ENCODE measurements around the gene SMIM24.
"Not testable (repeated sequence)": the region's sequence is repeated elsewhere in the genome, so short reads cannot be mapped to it uniquely, and the experiment has no call there.

The SMIM24 gene

DNA sequence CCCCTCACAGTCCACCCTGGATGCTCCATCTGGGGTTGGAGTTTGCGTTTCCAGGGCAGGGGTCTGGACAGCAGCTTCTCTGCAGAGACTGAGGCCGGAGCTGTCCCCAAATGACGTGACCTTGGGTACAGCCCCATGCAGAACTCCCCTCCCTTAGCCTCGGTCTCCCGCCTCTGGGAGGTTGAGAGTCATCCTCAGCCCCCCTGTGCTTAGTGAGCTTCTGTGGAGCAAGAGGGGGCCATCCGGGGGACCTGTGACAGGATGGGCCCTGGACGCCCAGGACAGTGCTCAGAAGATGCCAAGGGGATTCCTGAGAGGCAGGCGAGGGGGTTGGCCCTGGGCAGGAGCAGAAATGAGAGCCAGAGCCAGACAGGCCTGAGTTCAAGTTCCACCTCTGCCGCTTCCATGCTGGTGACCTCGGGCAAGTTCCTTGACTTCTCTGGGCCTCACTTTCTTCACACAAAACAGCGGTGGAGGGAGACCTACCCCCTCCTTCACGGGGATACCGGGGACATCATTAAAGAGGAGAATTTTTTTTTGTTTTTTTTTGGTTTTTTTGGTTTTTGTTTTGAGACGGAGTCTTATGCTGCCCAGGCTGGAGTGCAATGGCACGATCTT lies 20.3 kb downstream of the SMIM24 start:
- no peak overlapping the region for H3K27ac Mint-ChIP-seq
- no peaks in the 10 kb centered on the region for H3K36me3 Mint-ChIP-seq
- H3K9me3 Mint-ChIP-seq (ENCODE audit: low read depth), result no peaks in the 10 kb centered on the region
- H3K4me3 Mint-ChIP-seq, result no peak overlapping the region
- H3K27me3 Mint-ChIP-seq, result no peaks in the 10 kb centered on the region
- no peaks in the 10 kb centered on the region for H3K4me1 Mint-ChIP-seq (ENCODE audit: low read depth)

DNA sequence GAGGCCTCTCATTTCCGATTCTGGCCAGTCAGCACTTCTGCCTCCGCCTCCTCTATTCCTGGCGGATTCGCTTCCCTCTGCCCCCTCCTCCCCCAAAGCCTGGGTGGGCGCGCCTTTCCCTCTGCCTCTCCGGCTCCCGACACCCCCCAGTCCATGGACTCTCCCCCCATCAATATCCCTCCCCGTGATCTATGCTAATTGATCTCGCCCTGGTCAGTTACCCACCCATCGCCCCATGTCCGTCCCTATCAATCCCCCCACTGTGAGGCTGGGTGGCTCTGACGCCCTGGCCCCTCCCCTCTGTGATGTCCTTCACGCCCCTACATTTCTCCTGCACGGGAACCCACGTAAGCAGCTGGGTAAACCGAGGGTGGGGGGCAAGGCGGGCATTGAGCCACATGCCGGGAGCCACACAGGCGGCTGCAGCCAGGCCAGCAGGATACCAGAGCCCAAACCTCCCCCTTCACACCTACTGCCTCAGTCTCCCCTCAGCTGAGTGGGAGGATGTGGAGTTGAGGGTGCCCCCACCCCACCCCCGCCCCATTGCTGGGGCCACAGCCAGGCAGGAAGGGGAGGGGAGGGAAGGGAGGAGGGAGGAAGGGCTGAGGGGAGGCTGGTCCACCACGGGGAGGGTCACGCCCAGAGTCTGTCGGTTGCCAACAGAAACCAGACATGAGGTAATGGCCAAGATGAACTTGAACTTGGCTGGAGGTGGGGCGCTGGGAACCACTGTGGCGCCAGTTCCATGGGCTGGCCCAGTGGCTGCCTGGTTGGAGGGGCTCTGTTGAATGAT lies 21.0 kb downstream of the SMIM24 start:
- Mint-ChIP-seq H3K4me1 (ENCODE audit: low read depth) (no peaks in the 10 kb centered on the region), H3K9me3 (ENCODE audit: low read depth) (no peaks in the 10 kb centered on the region), H3K36me3 (no peaks in the 10 kb centered on the region), H3K27ac (no peak overlapping the region), H3K27me3 (no peaks in the 10 kb centered on the region), H3K4me3 (no peak overlapping the region)

DNA sequence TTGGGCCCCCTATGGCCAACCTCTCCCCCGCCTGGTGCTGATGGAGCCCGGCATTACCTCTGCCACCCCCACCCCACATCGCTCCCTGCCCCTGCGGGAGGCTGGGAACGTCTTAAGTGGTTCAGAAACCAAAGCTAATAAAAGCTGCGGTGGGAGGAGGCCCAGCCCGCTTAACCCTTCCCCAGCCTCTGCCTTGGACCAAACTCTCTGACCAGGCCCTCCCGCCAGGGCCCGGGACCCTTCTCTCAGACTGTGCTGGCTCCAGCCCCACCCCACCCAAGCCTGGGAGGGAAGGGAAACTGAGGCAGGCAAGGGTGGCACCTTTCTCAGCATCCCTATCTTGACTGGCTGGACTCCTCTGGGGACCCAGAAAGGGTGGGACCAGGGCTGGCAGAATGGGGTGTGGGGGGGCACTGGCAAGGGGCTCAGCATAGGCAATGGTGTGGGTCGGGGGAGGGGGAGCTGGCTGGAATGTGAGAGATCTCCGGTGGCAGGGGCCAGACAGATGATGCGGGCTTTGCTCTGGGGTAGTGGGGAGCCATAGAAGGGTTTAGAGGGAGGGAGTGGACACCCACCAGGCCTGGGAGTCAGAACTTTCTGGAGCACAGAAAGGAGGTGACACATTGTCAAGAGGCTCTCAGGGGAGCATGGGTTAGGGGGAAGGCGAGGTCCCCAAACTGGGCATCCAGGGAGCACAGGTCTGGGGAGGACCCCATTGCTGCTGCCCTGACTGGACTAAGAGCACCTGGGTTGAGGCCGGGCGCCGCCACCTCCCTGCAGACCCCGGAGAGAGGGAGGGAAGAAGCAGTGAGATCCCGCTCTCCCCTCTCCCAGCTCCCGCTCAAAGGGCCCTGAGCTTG lies 21.9 kb downstream of the SMIM24 start:
- no peaks in the 10 kb centered on the region for H3K27me3 Mint-ChIP-seq
- no peaks in the 10 kb centered on the region for H3K9me3 Mint-ChIP-seq (ENCODE audit: low read depth)
- no peak overlapping the region for H3K4me3 Mint-ChIP-seq
- no peaks in the 10 kb centered on the region for H3K4me1 Mint-ChIP-seq (ENCODE audit: low read depth)
- no peak overlapping the region for H3K27ac Mint-ChIP-seq
- no peaks in the 10 kb centered on the region for H3K36me3 Mint-ChIP-seq

DNA sequence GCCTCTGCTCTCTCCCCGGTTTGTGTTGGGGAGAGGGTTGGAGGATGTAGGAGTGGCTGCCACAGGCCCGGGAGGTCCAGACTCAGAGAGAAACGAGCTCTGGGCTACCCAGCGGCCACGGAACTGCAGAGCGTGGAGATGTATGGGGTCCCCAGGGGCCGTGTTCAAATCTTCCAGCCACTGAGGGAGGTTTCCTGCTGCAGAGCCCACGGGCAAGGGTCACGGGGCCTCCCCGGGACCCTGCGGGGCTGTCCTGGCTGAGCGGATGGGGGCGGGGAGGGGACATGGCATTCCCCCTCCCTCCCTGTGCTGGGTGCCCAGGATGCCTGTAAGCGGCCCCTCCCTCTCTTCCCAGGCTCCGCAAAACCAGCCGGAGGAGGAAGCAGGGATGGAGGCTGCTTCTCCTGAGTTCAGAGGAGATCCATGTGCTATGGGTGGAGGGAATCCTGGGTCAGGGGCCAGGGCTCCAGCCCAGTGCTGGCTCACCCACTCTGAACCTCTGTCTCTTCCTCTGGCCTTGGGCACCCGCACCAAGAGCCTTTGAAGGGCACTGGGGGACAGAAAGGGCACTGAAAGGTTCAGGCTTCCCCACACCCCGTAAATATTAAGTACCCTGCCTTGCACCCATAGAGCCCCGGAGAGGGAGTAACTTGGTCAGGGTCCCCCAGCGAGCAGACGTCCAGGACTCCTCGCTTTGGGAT lies 22.6 kb downstream of the SMIM24 start:
- Mint-ChIP-seq H3K27me3 (no peaks in the 10 kb centered on the region), H3K36me3 (no peaks in the 10 kb centered on the region), H3K4me1 (ENCODE audit: low read depth) (no peaks in the 10 kb centered on the region), H3K27ac (no peak overlapping the region), H3K4me3 (no peak overlapping the region), H3K9me3 (ENCODE audit: low read depth) (no peaks in the 10 kb centered on the region)

DNA sequence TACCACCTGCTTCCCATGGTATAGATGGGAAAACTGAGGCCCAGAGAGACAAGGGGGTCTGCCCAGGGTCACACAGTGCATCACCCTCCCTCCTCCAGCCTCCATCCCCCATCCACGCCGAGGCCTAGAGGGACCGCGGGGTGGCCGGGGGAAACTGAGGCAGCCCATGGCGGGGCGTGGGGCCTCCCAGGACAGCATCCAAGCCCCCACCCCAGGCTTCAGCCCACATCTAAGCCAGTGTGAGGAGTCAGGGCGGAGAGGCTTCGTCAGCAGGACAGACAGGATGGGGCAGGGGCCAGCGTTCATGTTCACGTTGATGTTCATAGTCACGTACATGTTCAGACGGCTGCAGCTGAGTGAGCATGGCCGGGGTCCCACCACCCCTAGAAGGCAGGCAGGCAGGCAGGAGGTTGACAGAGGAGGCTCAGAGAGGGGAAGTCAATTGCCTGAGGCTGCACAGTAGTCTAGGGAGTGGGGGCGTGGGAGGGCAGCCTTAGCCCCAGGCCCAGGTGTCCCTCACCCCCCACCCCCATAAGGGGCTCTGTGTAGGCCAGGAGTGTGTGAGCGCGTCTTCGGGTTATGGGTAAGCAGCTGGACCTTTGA lies 23.3 kb downstream of the SMIM24 start:
- H3K36me3 Mint-ChIP-seq, result no peaks in the 10 kb centered on the region
- no peak overlapping the region for H3K4me3 Mint-ChIP-seq
- no peaks in the 10 kb centered on the region for H3K9me3 Mint-ChIP-seq (ENCODE audit: low read depth)
- H3K27ac Mint-ChIP-seq, result no peak overlapping the region
- no peaks in the 10 kb centered on the region for H3K27me3 Mint-ChIP-seq
- H3K4me1 Mint-ChIP-seq (ENCODE audit: low read depth), result no peaks in the 10 kb centered on the region

DNA sequence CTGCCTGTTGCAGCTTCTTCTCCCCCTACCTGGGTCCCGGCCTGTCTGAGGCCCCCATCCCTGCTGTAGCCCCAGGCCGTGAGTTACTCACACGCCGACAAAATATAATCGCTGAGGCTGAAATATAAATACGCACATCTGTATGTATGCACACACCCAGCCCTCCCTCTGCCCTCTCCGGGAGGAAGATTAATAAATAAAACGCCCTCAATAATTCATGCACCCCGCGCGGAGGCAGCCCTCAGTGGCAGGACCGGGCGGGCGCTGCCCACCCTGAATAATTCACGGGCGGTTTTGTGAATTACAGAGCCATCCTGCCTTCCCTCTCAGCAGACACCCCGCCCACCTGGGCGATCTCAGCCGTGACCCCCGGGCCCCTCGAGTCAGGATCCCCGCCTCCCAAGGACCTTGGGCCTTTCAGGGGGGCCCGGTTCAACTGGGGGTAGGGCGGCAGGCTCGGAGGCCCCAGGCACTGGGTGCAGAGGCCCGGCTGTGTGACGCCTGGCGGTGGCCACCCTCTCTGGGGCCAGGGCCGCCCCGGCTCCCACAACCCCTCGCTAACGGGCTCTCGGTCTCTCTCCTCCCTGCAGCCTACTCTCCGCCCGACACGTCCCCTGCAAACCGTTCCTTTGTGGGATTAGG lies 24.2 kb downstream of the SMIM24 start:
- Mint-ChIP-seq H3K27me3 (no peaks in the 10 kb centered on the region), H3K27ac (no peak overlapping the region), H3K9me3 (ENCODE audit: low read depth) (no peaks in the 10 kb centered on the region), H3K36me3 (no peaks in the 10 kb centered on the region), H3K4me1 (ENCODE audit: low read depth) (no peaks in the 10 kb centered on the region), H3K4me3 (no peak overlapping the region)

DNA sequence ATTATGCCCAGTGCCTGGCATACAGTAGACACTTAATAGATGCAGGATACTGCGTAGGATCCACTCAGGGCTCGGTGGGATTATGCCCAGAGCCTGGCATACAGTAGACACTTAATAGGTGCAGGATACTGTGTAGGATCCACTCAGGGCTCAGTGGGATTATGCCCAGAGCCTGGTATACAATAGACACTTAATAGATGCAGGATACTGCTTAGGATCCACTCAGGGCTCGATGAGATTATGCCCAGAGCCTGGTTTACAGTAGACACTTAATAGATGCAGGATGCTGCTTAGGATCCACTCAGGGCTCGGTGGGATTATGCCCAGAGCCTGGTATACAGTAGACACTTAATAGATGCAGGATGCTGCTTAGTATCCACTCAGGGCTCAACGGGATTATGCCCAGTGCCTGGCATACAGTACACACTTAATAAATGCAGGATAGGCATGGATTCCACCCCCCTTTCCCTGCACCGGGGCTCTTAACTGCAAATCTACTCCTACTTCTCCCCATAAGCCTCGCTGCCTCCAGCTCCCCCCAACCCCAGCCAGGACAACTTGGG lies 24.9 kb downstream of the SMIM24 start:
- H3K36me3 Mint-ChIP-seq, result no peaks in the 10 kb centered on the region
- no peak overlapping the region for H3K4me3 Mint-ChIP-seq
- H3K4me1 Mint-ChIP-seq (ENCODE audit: low read depth), result no peaks in the 10 kb centered on the region
- H3K9me3 Mint-ChIP-seq (ENCODE audit: low read depth), result no peaks in the 10 kb centered on the region
- no peak overlapping the region for H3K27ac Mint-ChIP-seq
- H3K27me3 Mint-ChIP-seq, result no peaks in the 10 kb centered on the region

DNA sequence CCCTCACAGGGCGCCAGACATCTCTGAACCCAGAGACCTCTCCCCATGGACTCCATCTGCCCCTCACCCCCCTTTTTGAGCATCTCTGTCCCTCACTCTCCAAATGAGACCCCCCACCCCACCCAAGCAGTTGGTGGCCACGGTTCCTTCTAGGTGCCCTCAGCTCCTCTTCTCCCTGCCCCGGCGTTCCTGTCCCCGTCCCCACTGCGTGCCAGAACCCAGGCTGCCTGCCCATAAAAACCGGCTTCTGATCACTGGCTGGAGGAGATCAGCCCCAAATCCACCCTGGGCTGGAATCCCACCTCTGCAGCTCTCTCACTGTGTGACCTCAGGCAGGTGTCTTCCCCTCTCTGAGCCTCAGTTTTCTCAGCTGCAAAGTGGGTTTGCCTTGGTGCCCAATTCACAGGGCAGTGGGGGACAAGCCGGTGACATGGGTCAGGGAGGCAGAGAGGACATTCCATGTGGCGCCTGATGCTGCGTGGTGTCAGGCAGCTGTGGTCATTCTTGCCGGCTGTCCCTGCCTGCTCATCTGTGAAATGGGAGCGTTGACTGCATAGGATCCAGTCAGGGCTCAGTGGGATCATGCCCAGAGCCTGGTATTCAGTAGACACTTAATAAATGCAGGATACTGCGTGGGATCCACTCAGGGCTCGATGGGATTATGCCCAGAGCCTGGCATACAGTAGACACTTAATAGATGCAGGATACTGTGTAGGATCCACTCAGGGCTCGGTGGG lies 25.5 kb downstream of the SMIM24 start:
- Mint-ChIP-seq H3K27me3 (no peaks in the 10 kb centered on the region), H3K9me3 (ENCODE audit: low read depth) (no peaks in the 10 kb centered on the region), H3K27ac (no peak overlapping the region), H3K4me1 (ENCODE audit: low read depth) (no peaks in the 10 kb centered on the region), H3K4me3 (no peak overlapping the region), H3K36me3 (no peaks in the 10 kb centered on the region)

DNA sequence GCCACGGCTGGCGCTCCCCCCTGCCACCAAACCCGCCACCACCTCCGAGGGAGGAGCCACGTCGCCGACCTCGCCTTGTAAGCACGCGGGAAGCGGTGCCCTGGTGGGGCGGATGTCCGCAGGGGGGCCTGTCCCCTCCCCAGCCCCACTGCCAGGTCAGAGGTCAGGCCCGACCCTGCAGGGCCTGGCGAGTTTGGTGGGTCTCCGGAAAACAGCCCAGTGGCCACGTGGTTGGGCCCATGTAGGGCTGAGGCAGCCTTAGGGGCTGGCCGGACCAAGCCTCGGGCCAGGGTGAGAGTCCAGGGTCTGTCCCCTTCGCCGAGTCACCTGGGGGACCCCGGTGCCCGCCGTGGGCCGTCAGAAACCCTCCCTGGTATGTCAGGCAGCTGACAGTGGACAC lies 26.5 kb downstream of the SMIM24 start:
- H3K9me3 Mint-ChIP-seq (ENCODE audit: low read depth), result no peaks in the 10 kb centered on the region
- H3K4me3 Mint-ChIP-seq, result no peak overlapping the region
- no peaks in the 10 kb centered on the region for H3K27me3 Mint-ChIP-seq
- no peaks in the 10 kb centered on the region for H3K4me1 Mint-ChIP-seq (ENCODE audit: low read depth)
- H3K36me3 Mint-ChIP-seq, result no peaks in the 10 kb centered on the region
- H3K27ac Mint-ChIP-seq, result no peak overlapping the region

DNA sequence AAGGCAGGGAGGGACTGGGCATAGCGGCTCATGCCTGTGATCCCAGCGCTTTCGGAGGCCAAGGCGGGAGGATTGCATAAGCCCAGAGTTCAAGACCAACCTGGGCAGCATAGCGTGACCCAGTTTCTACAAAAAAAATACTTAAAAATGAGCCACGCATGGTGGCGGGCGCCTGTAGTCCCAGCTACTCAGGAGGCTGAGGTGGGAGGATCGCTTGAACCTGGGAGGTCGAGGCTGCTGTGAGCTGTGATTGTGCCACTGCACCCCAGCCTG lies 27.4 kb downstream of the SMIM24 start:
- not testable (repeated sequence) for H3K9me3 Mint-ChIP-seq (ENCODE audit: low read depth); H3K27me3 Mint-ChIP-seq; H3K4me3 Mint-ChIP-seq; H3K36me3 Mint-ChIP-seq; H3K4me1 Mint-ChIP-seq (ENCODE audit: low read depth); H3K27ac Mint-ChIP-seq

DNA sequence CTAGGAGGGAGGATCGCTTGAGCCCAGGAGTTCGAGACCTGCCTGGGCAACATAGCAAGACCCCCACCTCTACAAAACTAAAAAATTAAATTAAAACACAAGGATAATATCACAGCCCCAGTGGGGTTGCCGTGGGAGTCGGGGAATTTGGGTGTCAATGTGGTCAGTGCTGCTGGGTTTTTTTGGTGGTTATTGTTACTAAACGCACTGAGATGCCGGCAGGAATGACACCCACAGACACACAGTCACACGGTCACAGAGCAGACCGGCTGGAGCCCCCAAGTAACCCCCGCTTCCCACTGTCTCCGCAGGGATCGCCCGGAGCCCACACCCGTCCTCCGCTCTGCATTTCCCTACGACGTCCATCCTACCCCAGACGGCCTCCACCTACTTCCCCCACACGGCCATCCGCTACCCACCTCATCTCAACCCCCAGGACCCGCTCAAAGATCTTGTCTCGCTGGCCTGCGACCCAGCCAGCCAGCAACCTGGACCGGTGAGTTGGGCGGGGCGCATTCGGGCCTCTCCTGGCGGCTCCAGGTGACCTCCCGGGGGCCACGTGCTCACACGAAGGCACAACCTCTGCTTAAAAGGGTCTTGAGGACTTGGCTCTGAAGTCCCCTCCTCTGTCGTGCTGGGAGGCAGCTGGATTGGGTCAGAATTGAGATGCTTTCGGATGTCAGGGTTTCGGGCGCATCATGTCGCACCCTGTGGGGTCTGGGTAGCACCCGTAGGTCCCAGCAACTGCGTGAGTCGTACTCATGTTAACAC lies 28.0 kb downstream of the SMIM24 start:
- Mint-ChIP-seq H3K27ac (no peak overlapping the region), H3K9me3 (ENCODE audit: low read depth) (no peaks in the 10 kb centered on the region), H3K36me3 (no peaks in the 10 kb centered on the region), H3K27me3 (no peaks in the 10 kb centered on the region), H3K4me3 (no peak overlapping the region), H3K4me1 (ENCODE audit: low read depth) (no peaks in the 10 kb centered on the region)

DNA sequence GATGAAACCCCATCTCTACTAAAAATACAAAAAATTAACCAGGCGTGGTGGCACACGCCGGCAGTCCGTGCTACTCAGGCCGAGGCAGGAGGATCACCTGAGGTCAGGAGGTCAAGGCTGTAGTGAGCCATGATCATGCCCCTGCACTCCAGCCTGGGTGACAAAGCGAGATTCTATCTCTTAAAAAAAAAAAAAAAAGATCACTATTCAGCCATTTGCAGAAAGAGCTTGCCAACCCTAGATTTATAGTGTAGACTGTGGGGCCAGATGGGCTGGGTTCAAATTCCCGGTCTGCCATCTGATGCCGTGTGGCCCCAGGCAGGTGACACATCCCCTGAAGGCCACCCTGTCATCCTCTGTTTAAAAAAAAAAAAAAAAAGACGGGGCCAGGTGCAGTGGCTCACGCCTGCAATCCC lies 28.9 kb downstream of the SMIM24 start:
- Mint-ChIP-seq H3K36me3 (no peaks in the 10 kb centered on the region), H3K4me3 (no peak overlapping the region), H3K4me1 (ENCODE audit: low read depth) (no peaks in the 10 kb centered on the region), H3K9me3 (ENCODE audit: low read depth) (no peaks in the 10 kb centered on the region), H3K27ac (no peak overlapping the region), H3K27me3 (no peaks in the 10 kb centered on the region)

DNA sequence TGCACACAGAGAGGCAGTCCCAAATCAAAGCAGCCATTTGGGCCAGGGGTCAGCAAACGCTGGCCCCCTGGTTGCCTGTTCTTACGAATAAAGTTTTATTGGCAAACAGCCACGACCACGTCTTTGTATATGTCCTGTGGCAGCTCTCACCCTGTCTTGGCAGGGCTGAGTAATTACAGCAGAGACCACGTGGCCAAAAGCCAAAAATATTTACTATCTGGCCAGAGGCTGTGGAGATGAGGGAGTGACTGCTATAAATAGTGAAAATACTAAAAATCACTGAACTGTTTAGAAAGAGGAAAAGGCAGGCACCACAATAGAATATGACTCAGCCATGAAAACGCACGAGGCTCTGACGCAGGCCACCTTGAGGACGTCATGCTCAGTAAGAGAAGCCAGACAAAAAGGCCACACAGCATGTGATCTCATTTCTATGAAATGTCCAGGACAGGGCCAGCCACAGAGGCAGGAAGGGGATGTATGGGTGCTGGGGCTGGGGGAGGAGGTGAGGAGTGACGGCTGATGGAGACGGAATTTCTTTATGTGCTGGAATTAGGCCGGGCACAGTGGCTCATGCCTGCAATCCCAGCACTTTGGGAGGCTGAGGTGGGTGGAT lies 29.4 kb downstream of the SMIM24 start:
- H3K9me3 Mint-ChIP-seq (ENCODE audit: low read depth), result no peaks in the 10 kb centered on the region
- no peak overlapping the region for H3K4me3 Mint-ChIP-seq
- no peak overlapping the region for H3K27ac Mint-ChIP-seq
- H3K36me3 Mint-ChIP-seq, result no peaks in the 10 kb centered on the region
- no peaks in the 10 kb centered on the region for H3K27me3 Mint-ChIP-seq
- H3K4me1 Mint-ChIP-seq (ENCODE audit: low read depth), result no peaks in the 10 kb centered on the region
